HepG2 (cell line): ENCODE results near the gene C2orf76. TPM values are rescaled to one million over a fixed set of nuclear protein-coding genes. Genes with fewer than 3 reads are reported as not detected.

Experiments used
- CAMTA2 ChIP-seq: sonication (generic); formaldehyde crosslinking; IDR thresholded peaks from 2 replicates; pipeline ENCODE4 v1.4.0; 2020; ENCODE audit warnings: mild to moderate bottlenecking, missing genetic modification reagents, borderline replicate concordance
- CBX2 ChIP-seq, 2 experiments: fragments of 200-600 bp in 1 of 2; sonication (generic); formaldehyde crosslinking in 1 of 2; IDR thresholded peaks; 2 replicates each; pipeline versions ENCODE4 v1.7.0 to v1.8.1; 2018 to 2022; ENCODE audit warnings: low read depth in 2 of 2, low read length in 1 of 2, mild to moderate bottlenecking in 1 of 2, missing genetic modification reagents in 1 of 2
- DMAP1 ChIP-seq: IDR thresholded peaks from 2 replicates; pipeline ENCODE4 v1.6.1; 2016
- FOSL1 ChIP-seq: sonication (generic); formaldehyde crosslinking; IDR thresholded peaks from 2 replicates; pipeline ENCODE4 v1.9.0; 2021; ENCODE audit warnings: missing genetic modification reagents, borderline replicate concordance
- GZF1 ChIP-seq: sonication (generic); formaldehyde crosslinking; IDR thresholded peaks from 2 replicates; pipeline ENCODE4 v1.5.1; 2020; ENCODE audit warnings: mild to moderate bottlenecking, missing genetic modification reagents
- HNRNPL ChIP-seq: fragments of 200-400 bp; formaldehyde crosslinking; IDR thresholded peaks from 2 replicates; pipeline ENCODE4 v1.6.1; 2017; ENCODE audit warnings: mild to moderate bottlenecking, low read depth, low read length
- MYPOP ChIP-seq: sonication (generic); formaldehyde crosslinking; IDR thresholded peaks from 2 replicates; pipeline ENCODE4 v1.8.1; 2023; ENCODE audit warnings: mild to moderate bottlenecking, moderate library complexity, missing genetic modification reagents
- NBN ChIP-seq: fragments of 450-650 bp; conservative IDR thresholded peaks from 2 replicates; pipeline ENCODE4 v1.6.1; 2017
- NFE2 ChIP-seq: sonication (generic); formaldehyde crosslinking; IDR thresholded peaks from 2 replicates; pipeline ENCODE4 v1.4.0; 2020; ENCODE audit warnings: missing genetic modification reagents
- PREB ChIP-seq: sonication (generic); formaldehyde crosslinking; IDR thresholded peaks from 2 replicates; pipeline ENCODE4 v1.4.0; 2020; ENCODE audit warnings: missing genetic modification reagents
- PRPF4 ChIP-seq: fragments of 200-400 bp; formaldehyde crosslinking; IDR thresholded peaks from 2 replicates; pipeline ENCODE4 v1.6.1; 2016; ENCODE audit warnings: low read length, low read depth; ENCODE audit not compliant: poor library complexity, severe bottlenecking
- SMARCC2 ChIP-seq: fragments of 450-650 bp; IDR thresholded peaks from 2 replicates; pipeline ENCODE4 v1.6.1; 2017; ENCODE audit warnings: antibody characterized with exemption, mild to moderate bottlenecking
- SMARCE1 ChIP-seq: fragments of 450-650 bp; IDR thresholded peaks from 2 replicates; pipeline ENCODE4 v1.6.1; 2017; ENCODE audit warnings: borderline replicate concordance
- TBX3 ChIP-seq: fragments of 450-650 bp; IDR thresholded peaks from 2 replicates; pipeline ENCODE4 v1.6.1; 2017; ENCODE audit warnings: antibody characterized with exemption, mild to moderate bottlenecking, inconsistent platforms, borderline replicate concordance
- TCF7L2 ChIP-seq: IDR thresholded peaks from 2 replicates; pipeline ENCODE4 v1.6.1; 2011; ENCODE audit warnings: mild to moderate bottlenecking, low read depth, low read length, moderate library complexity
- TFAP4 ChIP-seq: sonication (generic); IDR thresholded peaks from 2 replicates; pipeline ENCODE4 v1.6.1; 2016; ENCODE audit warnings: low read depth, borderline replicate concordance
- THRA ChIP-seq: sonication (generic); formaldehyde crosslinking; IDR thresholded peaks from 2 replicates; pipeline ENCODE4 v1.4.0; 2020; ENCODE audit warnings: missing genetic modification reagents, borderline replicate concordance
- ZBTB39 ChIP-seq: sonication (generic); formaldehyde crosslinking; IDR thresholded peaks from 2 replicates; pipeline ENCODE4 v1.5.0; 2020; ENCODE audit warnings: missing genetic modification reagents
- ZBTB7B ChIP-seq: sonication (generic); formaldehyde crosslinking; IDR thresholded peaks from 2 replicates; pipeline ENCODE4 v1.4.0; 2020; ENCODE audit warnings: missing genetic modification reagents
- ZMAT5 ChIP-seq: sonication (generic); formaldehyde crosslinking; IDR thresholded peaks from 2 replicates; pipeline ENCODE4 v1.5.0; 2020; ENCODE audit warnings: mild to moderate bottlenecking, low read depth, missing genetic modification reagents, borderline replicate concordance
- ZNF205 ChIP-seq: IDR thresholded peaks from 2 replicates; pipeline ENCODE4 v1.6.1; 2018; ENCODE audit warnings: missing biosample characterization, missing genetic modification reagents
- ZNF264 ChIP-seq: sonication (generic); formaldehyde crosslinking; IDR thresholded peaks from 2 replicates; pipeline ENCODE4 v1.4.0; 2020; ENCODE audit warnings: missing genetic modification reagents
- ZNF30 ChIP-seq: sonication (generic); formaldehyde crosslinking; IDR thresholded peaks from 2 replicates; pipeline ENCODE4 v1.5.0; 2020; ENCODE audit warnings: mild to moderate bottlenecking, missing genetic modification reagents
- ZNF713 ChIP-seq: sonication (generic); formaldehyde crosslinking; IDR thresholded peaks from 2 replicates; pipeline ENCODE4 v1.4.0; 2020; ENCODE audit warnings: mild to moderate bottlenecking, missing genetic modification reagents
- ZSCAN9 ChIP-seq: IDR thresholded peaks from 2 replicates; pipeline ENCODE4 v1.6.1; 2016; ENCODE audit warnings: borderline replicate concordance
- polyA plus RNA-seq, 8 experiments: library from polyadenylated mRNA; depleted of rRNA in 3 of 8; stranded (reverse) in 7 of 8; unstranded in 1 of 8; fragments of >200 nt; fragmentation: Illumina TruSeq in 4 of 8; extraction: Trizol in 4 of 8; gene quantifications; 2 replicates each; pipeline versions ENCODE4 v1.2.1 to v1.2.3, GENCODE V29; 2011 to 2016; ENCODE audit warnings: low read depth in 4 of 8, missing spikeins in 1 of 8, mixed read lengths in 1 of 8; ENCODE audit not compliant: insufficient read depth in 1 of 8
- total RNA-seq, 5 experiments: library from RNA; depleted of rRNA; stranded (reverse); fragments of >200 nt; fragmentation: Illumina TruSeq; extraction: Trizol; gene quantifications; 2 replicates each; pipeline ENCODE4 v1.2.3, GENCODE V29; 2016; ENCODE audit warnings: low read depth in 1 of 5

The C2orf76 gene
- total and polyA plus RNA-seq, 2 of the 13 experiments (the other 11 are each of a cell fraction or from before 2014, with no cell fraction given) = 7.7 to 8.5 TPM

- no peak for TF ChIP-seq PREB (CRISPR knock-in tag)
- no peak for TF ChIP-seq ZSCAN9 (CRISPR knock-in tag)
- peak; percentile 70; the same call in 1 of the 2 replicates for TF ChIP-seq ZNF30
- TF ChIP-seq THRA (CRISPR knock-in tag) = 0 out of 2 replicates have a peak, but pooled peaks have one; percentile 18
- TF ChIP-seq PRPF4 = no peak
- TF ChIP-seq NBN = no peak
- no peak for TF ChIP-seq GZF1 (CRISPR knock-in tag)
- TF ChIP-seq TCF7L2 = no peak
- 0 out of 2 replicates have a peak, but pooled peaks have one; percentile 36 for TF ChIP-seq TBX3
- TF ChIP-seq FOSL1 (CRISPR knock-in tag) = no peak
- TF ChIP-seq CAMTA2 = 0 out of 2 replicates have a peak, but pooled peaks have one; percentile 9
- no peak for TF ChIP-seq DMAP1 (CRISPR knock-in tag)
- peak; percentile 42; the same call in 1 of the 2 replicates for TF ChIP-seq ZBTB39 (CRISPR knock-in tag)
- no peak for TF ChIP-seq HNRNPL
- peak; percentile 89; the same call in 1 of the 2 replicates for TF ChIP-seq ZBTB7B
- TF ChIP-seq CBX2 (IDR thresholded peaks at IDR 0.05; ENCODE audit: low read depth, low read length) = no peak
- TF ChIP-seq CBX2 (CRISPR knock-in tag; IDR thresholded peaks at IDR 0.05; ENCODE audit: low read depth) = no peak
- TF ChIP-seq ZNF205 (CRISPR knock-in tag) = no peak; the same call in 1 of the 2 replicates
- no peak for TF ChIP-seq ZNF264 (CRISPR knock-in tag)
- TF ChIP-seq NFE2 = no peak
- no peak for TF ChIP-seq SMARCC2
- 0 out of 2 replicates have a peak, but pooled peaks have one; percentile 15 for TF ChIP-seq ZNF713 (CRISPR knock-in tag)
- 0 out of 2 replicates have a peak, but pooled peaks have one; percentile 67 for TF ChIP-seq ZMAT5 (CRISPR knock-in tag)
- no peak for TF ChIP-seq TFAP4
- TF ChIP-seq SMARCE1 = no peak
- no peak for TF ChIP-seq MYPOP (CRISPR knock-in tag)
Observed at GRCh38 chr2:119366161-119366648, 429 bp downstream of the C2orf76 start (continued).
